OCI-LY7 (cell line): ENCODE results near the gene KATNAL1. TPM values are rescaled to one million over a fixed set of nuclear protein-coding genes. Genes with fewer than 3 reads are reported as not detected.
"Not testable (repeated sequence)": the region's sequence is repeated elsewhere in the genome, so short reads cannot be mapped to it uniquely, and the experiment has no call there.

ENCODE experiments used
- BruUV-seq: library from RNA; stranded (reverse); fragments of 400-500 nt; replicated peaks from 2 replicates; lab custom pipeline; 2021; lab: Mats Ljungman, UMichigan
- CTCF ChIA-PET: fragments of 300-600 bp; sonication (Branson Sonifier 250); formaldehyde crosslinking; loops from one replicate; lab custom pipeline; 2022; ENCODE audit warnings: antibody characterized with exemption; ENCODE audit not compliant: unreplicated experiment; lab: Charles Lee
- POLR2A ChIA-PET: fragments of 300-600 bp; sonication (Branson Sonifier 250); formaldehyde crosslinking; loops from one replicate; lab custom pipeline; 2022; ENCODE audit warnings: antibody characterized with exemption; lab: Charles Lee
- DNase-seq: peaks from one replicate; pipeline ENCODE4 v3.0.0-alpha.2; 2015; ENCODE audit warnings: low spot score
- H2AFZ ChIP-seq: fragments of 200-600 bp; sonication (generic), shearing (Covaris generic); 2 replicates; pipeline ENCODE4 v1.6.1; 2014; ENCODE audit warnings: mild to moderate bottlenecking, antibody characterized with exemption, low read length, moderate library complexity
- H3K27ac ChIP-seq: fragments of 200-600 bp; sonication (generic); 2 replicates; pipeline ENCODE4 v1.5.1; 2014; ENCODE audit warnings: mixed run types, low read depth, mild to moderate bottlenecking, moderate library complexity, low read length, inconsistent platforms; ENCODE audit not compliant: poor library complexity, severe bottlenecking
- H3K36me3 ChIP-seq: fragments of 200-600 bp; sonication (generic); 2 replicates; pipeline ENCODE4 v1.6.1; 2014; ENCODE audit warnings: mild to moderate bottlenecking, antibody characterized with exemption, low read length, moderate library complexity, mixed read lengths; ENCODE audit not compliant: insufficient read depth
- H3K4me1 ChIP-seq: fragments of 200-600 bp; sonication (generic); 2 replicates; pipeline ENCODE4 v1.5.1; 2014; ENCODE audit warnings: mild to moderate bottlenecking, low read length; ENCODE audit not compliant: insufficient read depth, poor library complexity, severe bottlenecking
- H3K4me2 ChIP-seq: fragments of 200-600 bp; sonication (generic); 2 replicates; pipeline ENCODE4 v1.6.1; 2014; ENCODE audit warnings: mild to moderate bottlenecking, low read length
- H3K4me3 ChIP-seq: fragments of 200-600 bp; sonication (generic); 2 replicates; pipeline ENCODE4 v1.5.1; 2014; ENCODE audit warnings: mild to moderate bottlenecking, low read depth, low read length; ENCODE audit not compliant: poor library complexity, severe bottlenecking
- H3K79me2 ChIP-seq: fragments of 200-600 bp; sonication (generic); 2 replicates; pipeline ENCODE4 v1.6.1; 2016; ENCODE audit warnings: low read depth, mild to moderate bottlenecking, low read length, moderate library complexity, mixed read lengths; ENCODE audit not compliant: insufficient read depth
- H3K9me2 ChIP-seq: fragments of 200-600 bp; sonication (generic); 2 replicates; pipeline ENCODE4 v1.6.1; 2016; ENCODE audit warnings: mild to moderate bottlenecking, low read length, mixed read lengths; ENCODE audit not compliant: insufficient read depth
- H3K9me3 ChIP-seq: fragments of 200-600 bp; sonication (generic); 2 replicates; pipeline ENCODE4 v1.6.1; 2014; ENCODE audit warnings: mild to moderate bottlenecking, mixed run types, low read length, mixed read lengths
- H4K20me1 ChIP-seq: fragments of 200-600 bp; sonication (generic); 2 replicates; pipeline ENCODE4 v1.6.1; 2014; ENCODE audit warnings: mild to moderate bottlenecking, antibody characterized with exemption, low read length, moderate library complexity, mixed read lengths; ENCODE audit not compliant: insufficient read depth
- CTCF ChIP-seq: fragments of 200-600 bp; sonication (generic); conservative IDR thresholded peaks from 2 replicates; pipeline ENCODE4 v1.5.1; 2014; ENCODE audit warnings: mild to moderate bottlenecking, antibody characterized with exemption, low read length, moderate library complexity, mixed read lengths
- EZH2phosphoT487 ChIP-seq: fragments of 200-600 bp; sonication (generic); IDR thresholded peaks from 2 replicates; pipeline ENCODE4 v1.6.1; 2018; ENCODE audit warnings: low read depth, borderline replicate concordance, mild to moderate bottlenecking, mixed run types, antibody characterized with exemption, low read length, moderate library complexity, mixed read lengths
- intact Hi-C: fragments of 100-400 bp; cut with micrococcal nuclease; formaldehyde crosslinking; loops from one replicate; pipeline ENCODE4 v1.10.0; 2022; ENCODE audit not compliant: unreplicated experiment
- total RNA-seq, 2 experiments: library from RNA; depleted of rRNA in 1 of 2; stranded (reverse); fragments of >200 nt in 1 of 2; shearing (Covaris generic) in 1 of 2; gene quantifications; 2 replicates each; pipeline ENCODE4 v1.2.3, GENCODE V29; 2014 to 2022

The KATNAL1 gene
- total RNA-seq, 2 experiments from 2014 or later, result 13.9 to 34.5 TPM

- no peak overlapping the region for H2AFZ ChIP-seq
- no peaks in the 10 kb centered on the region for H4K20me1 ChIP-seq
- H3K4me3 ChIP-seq, result no peak overlapping the region
- BruUV-seq, result no TSS peak
- POLR2A ChIA-PET, result no interaction called here
- TF ChIP-seq CTCF (no peak), EZH2phosphoT487 (no peak)
- no peaks in the 10 kb centered on the region for H3K4me1 ChIP-seq
- no peak overlapping the region for H3K27ac ChIP-seq
- no peaks in the 10 kb centered on the region for H3K9me2 ChIP-seq
- no peaks in the 10 kb centered on the region for H3K36me3 ChIP-seq
- no peak for DNase-seq
- H3K79me2 ChIP-seq, result no peaks in the 10 kb centered on the region
- H3K9me3 ChIP-seq, result no peaks in the 10 kb centered on the region
- H3K4me2 ChIP-seq, result no peak overlapping the region
- CTCF ChIA-PET, result no interaction called here
- intact Hi-C loops, result no loop called here
Observed at GRCh38 chr13:30175166-30175565, 132.2 kb downstream of the KATNAL1 start.

GRCh38 chr13:30174250-30174649, 133.1 kb downstream of the KATNAL1 start:
- H3K4me2 ChIP-seq, H4K20me1 ChIP-seq, POLR2A ChIA-PET, H3K4me1 ChIP-seq, DNase-seq, H3K9me3 ChIP-seq, CTCF ChIA-PET, H3K4me3 ChIP-seq, H2AFZ ChIP-seq, H3K79me2 ChIP-seq, H3K27ac ChIP-seq, H3K9me2 ChIP-seq, H3K36me3 ChIP-seq, intact Hi-C loops, BruUV-seq: not testable (repeated sequence)

GRCh38 chr13:30173303-30173610, 134.1 kb downstream of the KATNAL1 start:
- Histone ChIP-seq H3K27ac (no peak overlapping the region), H3K79me2 (no peaks in the 10 kb centered on the region), H4K20me1 (no peaks in the 10 kb centered on the region), H3K9me2 (no peaks in the 10 kb centered on the region), H3K9me3 (no peaks in the 10 kb centered on the region), H3K4me2 (no peak overlapping the region), H2AFZ (no peak overlapping the region), H3K36me3 (no peaks in the 10 kb centered on the region), H3K4me3 (no peak overlapping the region), H3K4me1 (no peaks in the 10 kb centered on the region)
- no peak for TF ChIP-seq CTCF
- TF ChIP-seq EZH2phosphoT487, result no peak
- DNase-seq, result peak; percentile 7
- intact Hi-C loops, result no loop called here
- POLR2A ChIA-PET, result no interaction called here
- CTCF ChIA-PET, result no interaction called here
- no TSS peak for BruUV-seq
